H1 (cell line): ENCODE results near the gene KLK12. TPM values are rescaled to one million over a fixed set of nuclear protein-coding genes. Genes with fewer than 3 reads are reported as not detected.

Experiments used
- CTCF ChIA-PET: fragments of 300-600 bp; sonication (Branson Sonifier 250); formaldehyde crosslinking; loops from one replicate; lab custom pipeline; 2021; ENCODE audit not compliant: partially characterized antibody; lab: Charles Lee
- POLR2A ChIA-PET: fragments of 300-600 bp; sonication (Branson Sonifier 250); formaldehyde crosslinking; loops from one replicate; lab custom pipeline; 2021; ENCODE audit warnings: inconsistent platforms; ENCODE audit not compliant: partially characterized antibody; lab: Charles Lee
- DNase-seq, 2 experiments: peaks; one replicate each; pipeline versions ENCODE4 v3.0.0 to v3.0.0-alpha.2; 2010 to 2022; ENCODE audit warnings: low spot score in 2 of 2, low read depth in 1 of 2, mixed read lengths in 1 of 2
- FAIRE-seq: peaks from 2 replicates; lab custom pipeline; 2011; peaks lifted over from hg19 to GRCh38; lab: Jason Lieb, UNC
- H2AFZ ChIP-seq: 2 replicates; pipeline ENCODE4 v1.8.1; 2012; ENCODE audit warnings: low read length, inconsistent platforms
- H2AK5ac ChIP-seq: 2 replicates; pipeline ENCODE4 v1.6.1; 2013; ENCODE audit warnings: low read depth, low read length
- H2BK120ac ChIP-seq: replicated peaks from 2 replicates; pipeline ENCODE3; 2013; ENCODE audit warnings: low read depth, low read length, inconsistent platforms
- H2BK12ac ChIP-seq: 2 replicates; pipeline ENCODE4 v1.6.1; 2013; ENCODE audit warnings: low read depth, low read length
- H2BK15ac ChIP-seq: 2 replicates; pipeline ENCODE4 v1.6.1; 2013; ENCODE audit warnings: low read length
- H2BK20ac ChIP-seq: 2 replicates; pipeline ENCODE4 v1.6.1; 2013; ENCODE audit warnings: low read length
- H2BK5ac ChIP-seq: 2 replicates; pipeline ENCODE4 v1.6.1; 2013; ENCODE audit warnings: low read depth, low read length
- H3K14ac ChIP-seq: 2 replicates; pipeline ENCODE4 v1.6.1; 2013; ENCODE audit warnings: inconsistent platforms; ENCODE audit not compliant: insufficient read length
- H3K18ac ChIP-seq: 2 replicates; pipeline ENCODE4 v1.6.1; 2013; ENCODE audit warnings: low read length; ENCODE audit errors: extremely low read depth
- H3K23ac ChIP-seq: 2 replicates; pipeline ENCODE4 v1.6.1; 2013; ENCODE audit warnings: inconsistent platforms; ENCODE audit not compliant: insufficient read length
- H3K23me2 ChIP-seq: 2 replicates; pipeline ENCODE4 v1.6.1; 2013; ENCODE audit warnings: low read depth, low read length
- H3K27ac ChIP-seq: 2 replicates; pipeline ENCODE4 v1.6.1; 2011; ENCODE audit warnings: low read depth, low read length, inconsistent platforms
- H3K27me3 ChIP-seq, 4 experiments: replicated peaks in 1 of 4; 1 replicate in 1 of 4; 2 replicates in 3 of 4; pipeline versions ENCODE4 v1.6.1 to v1.8.1; 2011 to 2013; ENCODE audit warnings: low read length in 3 of 4, mild to moderate bottlenecking in 3 of 4, inconsistent platforms in 2 of 4, mixed read lengths in 2 of 4, moderate library complexity in 1 of 4; ENCODE audit not compliant: control insufficient read depth in 3 of 4, insufficient read depth in 3 of 4; ENCODE audit errors: extremely low read depth in 1 of 4
- H3K36me3 ChIP-seq, 4 experiments: 2 replicates each; pipeline versions ENCODE4 v1.6.1 to v1.8.1; 2011 to 2013; ENCODE audit warnings: mild to moderate bottlenecking in 4 of 4, low read length in 3 of 4, moderate library complexity in 2 of 4, control low read depth in 1 of 4, inconsistent platforms in 1 of 4; ENCODE audit not compliant: insufficient read depth in 4 of 4, control insufficient read depth in 2 of 4
- H3K4ac ChIP-seq: replicated peaks from 2 replicates; pipeline ENCODE3; 2013; ENCODE audit warnings: low read length, low read depth, mixed read lengths, inconsistent platforms; ENCODE audit not compliant: insufficient read length
- H3K4me1 ChIP-seq, 4 experiments: replicated peaks in 1 of 4; 1 replicate in 1 of 4; 2 replicates in 3 of 4; pipeline versions ENCODE4 v1.6.1 to v1.8.1; 2011 to 2013; ENCODE audit warnings: low read length in 3 of 4, inconsistent platforms in 2 of 4, mixed read lengths in 1 of 4; ENCODE audit not compliant: insufficient read depth in 4 of 4, control insufficient read depth in 3 of 4
- H3K4me2 ChIP-seq, 2 experiments: 2 replicates each; pipeline versions ENCODE4 v1.6.1 to v1.8.1; 2011 to 2013; ENCODE audit warnings: low read depth in 2 of 2, low read length in 2 of 2, control low read depth in 1 of 2, inconsistent platforms in 1 of 2, mild to moderate bottlenecking in 1 of 2; ENCODE audit not compliant: insufficient read depth in 1 of 2
- H3K4me3 ChIP-seq, 4 experiments: fragments of 200-600, 300-600 bp in 1 of 4; sonication (generic), shearing (Covaris generic), sonication (Bioruptor Twin) in 1 of 4; 2 replicates each; pipeline versions ENCODE4 v1.5.1 to v1.8.1; 2011 to 2016; ENCODE audit warnings: low read length in 4 of 4, low read depth in 3 of 4, control low read depth in 2 of 4, inconsistent platforms in 2 of 4, mild to moderate bottlenecking in 2 of 4, mixed read lengths in 1 of 4, moderate library complexity in 1 of 4; ENCODE audit not compliant: insufficient read depth in 2 of 4; ENCODE audit errors: extremely low read depth in 1 of 4
- H3K56ac ChIP-seq: replicated peaks from 2 replicates; pipeline ENCODE3; 2013; ENCODE audit warnings: low read depth, mild to moderate bottlenecking, mixed read lengths, low read length, inconsistent platforms; ENCODE audit not compliant: insufficient read length
- H3K79me1 ChIP-seq: 2 replicates; pipeline ENCODE4 v1.6.1; 2013; ENCODE audit warnings: low read depth, low read length, control low read depth
- H3K79me2 ChIP-seq, 2 experiments: 2 replicates each; pipeline versions ENCODE4 v1.6.1 to v1.8.1; 2012 to 2013; ENCODE audit warnings: low read length in 2 of 2, mild to moderate bottlenecking in 2 of 2, inconsistent platforms in 1 of 2; ENCODE audit not compliant: insufficient read depth in 2 of 2, control insufficient read depth in 1 of 2
- H3K9ac ChIP-seq, 4 experiments: replicated peaks in 1 of 4; 1 replicate in 1 of 4; 2 replicates in 3 of 4; pipeline versions ENCODE4 v1.6.1 to v1.8.1; 2011 to 2013; ENCODE audit warnings: low read depth in 3 of 4, low read length in 3 of 4, control low read depth in 2 of 4, mild to moderate bottlenecking in 2 of 4, moderate library complexity in 2 of 4, inconsistent platforms in 1 of 4; ENCODE audit errors: extremely low read depth in 1 of 4
- H3K9me3 ChIP-seq, 2 experiments: 2 replicates each; pipeline versions ENCODE4 v1.6.1 to v1.8.1; 2012 to 2013; ENCODE audit warnings: mild to moderate bottlenecking in 2 of 2, moderate library complexity in 2 of 2, control low read depth in 1 of 2, inconsistent platforms in 1 of 2, low read depth in 1 of 2, low read length in 1 of 2, mixed read lengths in 1 of 2; ENCODE audit not compliant: insufficient read depth in 2 of 2
- H4K20me1 ChIP-seq, 2 experiments: replicated peaks in 1 of 2; 2 replicates each; pipeline versions ENCODE3 to v1.8.1; 2011 to 2013; ENCODE audit warnings: inconsistent platforms in 2 of 2, low read length in 2 of 2, mild to moderate bottlenecking in 1 of 2; ENCODE audit not compliant: insufficient read depth in 2 of 2, control insufficient read depth in 1 of 2
- H4K5ac ChIP-seq: 2 replicates; pipeline ENCODE4 v1.6.1; 2013; ENCODE audit warnings: low read length, low read depth, mixed read lengths, inconsistent platforms; ENCODE audit not compliant: insufficient read length
- H4K8ac ChIP-seq: 2 replicates; pipeline ENCODE4 v1.8.0; 2013; ENCODE audit warnings: mild to moderate bottlenecking, moderate library complexity, low read length, inconsistent platforms; ENCODE audit not compliant: insufficient read depth; ENCODE audit errors: extremely low read depth
- H4K91ac ChIP-seq: replicated peaks from 2 replicates; pipeline ENCODE3; 2013; ENCODE audit warnings: low read length, mixed read lengths, inconsistent platforms; ENCODE audit not compliant: insufficient read length
- BACH1 ChIP-seq: IDR thresholded peaks from 2 replicates; pipeline ENCODE4 v1.6.1; 2012; ENCODE audit warnings: low read length, improper control_type of control experiment
- CHD1 ChIP-seq: IDR thresholded peaks from 2 replicates; pipeline ENCODE4 v1.6.1; 2012; ENCODE audit warnings: low read depth, low read length, improper control_type of control experiment
- CTBP2 ChIP-seq: IDR thresholded peaks from 2 replicates; pipeline ENCODE4 v1.7.0; 2011; ENCODE audit warnings: borderline replicate concordance, mild to moderate bottlenecking, moderate library complexity, mixed read lengths, low read length; ENCODE audit not compliant: insufficient read depth, insufficient read length
- EZH2 ChIP-seq: fragments of 200-600 bp; sonication (generic); IDR thresholded peaks from 2 replicates; pipeline ENCODE4 v1.7.1; 2012; ENCODE audit warnings: low read depth, mild to moderate bottlenecking, moderate library complexity, low read length, inconsistent platforms; ENCODE audit not compliant: severe bottlenecking
- KDM5A ChIP-seq: fragments of 200-600 bp; IDR thresholded peaks from 2 replicates; pipeline ENCODE4 v1.7.1; 2012; ENCODE audit warnings: mild to moderate bottlenecking, low read length, inconsistent platforms, mixed read lengths
- RBBP5 ChIP-seq: IDR thresholded peaks from 2 replicates; pipeline ENCODE4 v1.7.1; 2012; ENCODE audit warnings: low read depth, mild to moderate bottlenecking, inconsistent platforms, low read length, moderate library complexity, borderline replicate concordance
- RFX5 ChIP-seq: IDR thresholded peaks from 2 replicates; pipeline ENCODE4 v1.6.1; 2011; ENCODE audit warnings: low read depth, low read length, improper control_type of control experiment, borderline replicate concordance
- SP1 ChIP-seq: IDR thresholded peaks from 2 replicates; pipeline ENCODE4 v1.6.1; 2011; ENCODE audit warnings: low read depth, low read length
- SRF ChIP-seq: IDR thresholded peaks from 2 replicates; pipeline ENCODE4 v1.6.1; 2011; ENCODE audit warnings: mild to moderate bottlenecking, low read depth, low read length, moderate library complexity
- TCF12 ChIP-seq: IDR thresholded peaks from 2 replicates; pipeline ENCODE4 v1.6.1; 2011; ENCODE audit warnings: low read depth, mild to moderate bottlenecking, low read length
- TEAD4 ChIP-seq: IDR thresholded peaks from 2 replicates; pipeline ENCODE4 v1.6.1; 2012; ENCODE audit warnings: low read depth, low read length, inconsistent platforms, mixed read lengths
- WGBS, 2 experiments: shearing (Covaris generic) in 1 of 2; methylation state at CpG; one replicate each; pipeline versions ENCODE4 v1.1.6 to v1.1.7; 2013 to 2015; ENCODE audit warnings: low lambda C conversion rate in 2 of 2, mixed read lengths in 2 of 2, inconsistent platforms in 1 of 2, low coverage in 1 of 2, missing lambda C conversion rate in 1 of 2; ENCODE audit not compliant: insufficient replicate concordance in 2 of 2, insufficient coverage in 1 of 2, insufficient read length in 1 of 2; ENCODE audit errors: extremely low coverage in 1 of 2, missing lambda C conversion rate in 1 of 2; 5-methylcytosine and 5-hydroxymethylcytosine counted together
- polyA plus RNA-seq, 7 experiments: library from polyadenylated mRNA; depleted of rRNA in 3 of 7; stranded (reverse) in 5 of 7; unstranded in 2 of 7; fragments of >200 nt in 5 of 7; fragments of 200-250 nt in 2 of 7; gene quantifications; 1 replicate in 5 of 7; 2 replicates in 1 of 7; 4 replicates in 1 of 7; pipeline versions ENCODE4 v1.2.1 to v1.2.3, GENCODE V29; 2011 to 2013; ENCODE audit warnings: missing spikeins in 2 of 7, mixed read lengths in 2 of 7
- total RNA-seq: library from RNA; stranded (reverse); fragmentation: NEBNext Ultra II Directional; extraction: Animal tissue kit (Norgen Biotek cat#: 25700); gene quantifications from 2 replicates; pipeline ENCODE4 v1.2.1, GENCODE V29; 2021

KLK12 gene
- total and polyA plus RNA-seq, 2 of the 8 experiments (the other 6 are each of a cell fraction or from before 2014, with no cell fraction given): 0.24 TPM; not detected in 1

GRCh38 chr19:51066393-51067186, 31.8 kb upstream of the KLK12 start:
- no peak overlapping the region for H4K8ac ChIP-seq
- no peak overlapping the region for H3K14ac ChIP-seq
- H2AK5ac ChIP-seq: no peak overlapping the region
- no peak overlapping the region for H2AFZ ChIP-seq
- H3K4me1 ChIP-seq: peaks cover 0 to 9% (median 1%) of the 10 kb centered on the region in 4 experiments; a peak in 4 of 7 replicates
- POLR2A ChIA-PET: interaction anchor here (1.3 kb wide), 1 partner anchor 48 kb away, joined by 3 read pairs; no protein-coding TSS in a partner anchor
- H4K5ac ChIP-seq: no peak overlapping the region
- H4K91ac ChIP-seq: no peak overlapping the region
- H3K79me2 ChIP-seq: no peaks in the 10 kb centered on the region
- H3K27me3 ChIP-seq: no peaks in the 10 kb centered on the region; a peak in 2 of 7 replicates
- H3K56ac ChIP-seq: no peak overlapping the region
- DNase-seq: no peak
- no peak overlapping the region for H3K27ac ChIP-seq
- no peaks in the 10 kb centered on the region for H4K20me1 ChIP-seq
- no peak overlapping the region for H3K9ac ChIP-seq
- TF ChIP-seq RBBP5 (no peak), KDM5A (no peak), RFX5 (no peak), CTBP2 (no peak), SP1 (no peak), TCF12 (no peak), CHD1 (no peak), BACH1 (no peak), EZH2 (no peak), SRF (no peak), TEAD4 (no peak)
- TF ChIP-seq, all 59 proteins: peak for 0
- Histone ChIP-seq H3K36me3 (no peaks in the 10 kb centered on the region), H3K4me2 (no peak overlapping the region; a peak in 1 of 4 replicates), H2BK15ac (no peak overlapping the region), H3K18ac (no peak overlapping the region), H3K4me3 (no peak overlapping the region), H2BK12ac (no peak overlapping the region), H3K4ac (no peak overlapping the region), H3K23ac (no peak overlapping the region), H3K9me3 (no peaks in the 10 kb centered on the region; a peak in 1 of 4 replicates), H3K79me1 (no peaks in the 10 kb centered on the region), H2BK120ac (no peak overlapping the region), H2BK5ac (no peak overlapping the region), H3K23me2 (peaks cover 6% of the 10 kb centered on the region; the same call in 1 of the 2 replicates), H2BK20ac (no peak overlapping the region)
- CTCF ChIA-PET: interaction anchor here (0.6 to 2.3 kb wide), 12 partner anchors 13 to 193 kb away, joined by 3 to 13 read pairs (median 4); partner anchors contain the start of gene KLK10
- WGBS, 2 experiments: 79 to 100% methylated on average over 1 to 7 of the region's 7 CpGs
- FAIRE-seq: no peak
